ENCODE data around the gene EPB41L3.

EPB41L3 gene

DNA sequence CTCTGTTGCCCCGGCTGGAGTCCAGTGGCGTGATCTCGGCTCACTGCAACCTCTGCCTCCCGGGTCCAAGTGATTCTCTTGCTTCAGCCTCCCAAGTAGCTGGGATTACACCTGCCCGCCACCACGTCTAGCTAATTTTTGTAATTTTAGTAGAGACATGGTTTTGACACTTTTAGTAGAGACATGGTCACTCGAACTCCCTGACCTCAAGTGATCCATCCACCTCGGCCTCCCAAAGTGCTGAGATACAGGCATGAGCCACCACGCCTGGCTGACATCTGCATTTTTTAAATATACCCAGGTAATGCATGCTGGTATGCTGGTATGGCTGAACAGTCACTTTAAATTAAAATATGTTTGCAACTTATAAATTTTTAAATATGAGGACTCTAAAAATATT, 91.9 kb downstream of the EPB41L3 start:
- DNase-seq (ENCODE audit: low spot score) = no peak

DNA sequence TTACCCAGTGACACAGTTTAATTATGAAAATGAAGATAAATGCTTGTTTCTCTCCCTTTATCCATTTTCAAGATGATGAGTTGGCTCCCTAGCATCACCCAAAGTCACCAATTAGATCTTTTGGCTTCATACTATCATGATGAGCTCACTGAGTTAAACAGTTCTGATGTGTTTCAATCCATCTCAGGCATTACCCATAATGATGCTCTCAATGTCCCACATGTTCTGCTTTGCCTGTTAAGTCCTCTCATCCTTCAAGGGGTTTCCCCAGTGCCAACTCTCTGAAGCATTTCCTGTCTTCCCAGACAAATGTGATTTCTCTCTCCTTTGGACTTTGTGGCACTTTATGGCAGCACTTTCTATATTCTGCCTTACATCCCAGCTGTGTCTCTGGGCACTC, 92.6 kb downstream of the EPB41L3 start:
- DNase-seq (ENCODE audit: low spot score) = no peak

DNA sequence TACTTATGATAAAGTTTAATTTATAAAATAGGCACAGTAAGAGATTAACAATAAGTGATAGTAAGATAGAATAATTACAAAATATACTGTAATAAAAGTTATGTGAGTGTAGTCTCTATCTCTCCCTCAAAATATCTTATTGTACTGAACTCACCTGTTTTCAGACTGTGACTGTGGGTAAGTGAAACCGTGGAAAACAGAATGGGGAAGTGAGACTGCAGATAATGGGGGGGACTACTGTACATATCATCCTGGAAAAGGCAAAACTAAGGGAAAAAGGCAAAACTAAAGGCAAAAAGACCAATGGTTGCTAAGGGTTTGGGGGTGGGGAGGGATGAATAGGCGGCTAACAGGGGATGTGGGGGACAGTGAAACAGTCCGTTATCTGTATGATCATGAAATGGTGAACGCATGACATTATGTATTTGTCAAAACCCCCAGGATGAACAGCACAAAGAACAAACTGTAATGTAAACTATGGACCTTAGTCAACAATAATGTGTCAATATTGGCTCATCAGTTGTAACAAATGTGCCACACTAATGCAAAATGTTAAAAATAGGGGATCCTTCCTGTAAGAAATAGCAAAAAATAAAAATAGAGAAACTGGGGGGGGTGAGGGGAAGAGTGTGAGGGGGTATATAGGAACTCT, 93.8 kb downstream of the EPB41L3 start:
- DNase-seq (ENCODE audit: low spot score) = no peak

DNA sequence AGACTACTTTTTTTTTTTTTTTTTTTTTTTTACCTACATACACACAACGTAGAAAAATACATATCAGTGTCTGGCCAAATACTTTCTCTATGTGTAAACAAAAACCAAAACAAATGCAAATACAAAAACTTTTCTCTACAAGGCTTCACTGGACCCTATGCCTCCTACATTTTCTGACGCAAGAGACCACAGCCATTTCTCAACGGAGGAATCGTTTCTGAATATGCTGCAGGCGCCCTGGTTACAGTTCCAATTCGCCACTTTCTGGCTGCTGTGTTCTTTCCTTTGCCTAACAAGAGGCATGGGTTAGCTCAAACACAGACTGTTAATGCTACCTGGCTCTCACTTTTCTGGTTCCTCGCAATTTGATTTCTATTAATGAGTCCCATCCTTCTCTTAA, 96.4 kb downstream of the EPB41L3 start:
- DNase-seq (ENCODE audit: low spot score) = no peak

DNA sequence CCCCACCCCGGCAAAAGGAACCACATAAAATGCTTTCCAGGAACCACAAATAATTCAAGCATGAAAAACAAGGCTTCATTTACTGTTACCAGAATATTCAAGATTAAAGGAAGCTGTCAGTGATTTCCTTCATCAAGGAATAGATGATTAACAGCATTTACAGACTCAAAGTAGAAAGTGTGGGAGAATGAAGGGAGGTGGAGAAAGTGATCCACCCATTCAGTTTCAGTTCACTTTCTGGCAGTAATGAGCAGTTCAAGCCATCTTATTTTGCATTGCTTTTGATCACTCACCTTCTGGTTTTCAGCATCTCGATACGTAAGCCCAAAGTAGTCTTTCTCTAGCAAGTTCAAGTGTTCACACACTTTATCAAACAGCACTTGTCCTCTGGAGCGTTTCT, 99.0 kb downstream of the EPB41L3 start:
- no peak for DNase-seq (ENCODE audit: low spot score)

DNA sequence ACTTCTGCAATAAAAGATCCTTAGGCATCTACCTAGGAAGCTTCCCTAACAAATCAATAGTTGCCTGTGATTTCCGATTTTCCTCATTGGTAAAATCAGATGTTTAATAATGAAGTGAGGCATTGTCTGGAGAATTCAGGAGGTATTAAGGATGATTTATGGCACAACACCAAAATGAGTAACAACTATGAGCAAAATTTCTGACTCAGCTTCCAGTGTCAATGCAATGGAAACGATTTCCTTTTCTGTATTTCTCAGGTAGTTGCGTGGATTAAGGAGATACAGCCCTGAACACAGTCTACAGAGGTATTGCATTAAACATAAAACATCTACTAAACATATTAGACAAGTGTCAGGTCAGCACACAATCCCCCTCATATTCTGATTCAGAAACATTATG, 99.5 kb downstream of the EPB41L3 start:
- no peak for DNase-seq (ENCODE audit: low spot score)

DNA sequence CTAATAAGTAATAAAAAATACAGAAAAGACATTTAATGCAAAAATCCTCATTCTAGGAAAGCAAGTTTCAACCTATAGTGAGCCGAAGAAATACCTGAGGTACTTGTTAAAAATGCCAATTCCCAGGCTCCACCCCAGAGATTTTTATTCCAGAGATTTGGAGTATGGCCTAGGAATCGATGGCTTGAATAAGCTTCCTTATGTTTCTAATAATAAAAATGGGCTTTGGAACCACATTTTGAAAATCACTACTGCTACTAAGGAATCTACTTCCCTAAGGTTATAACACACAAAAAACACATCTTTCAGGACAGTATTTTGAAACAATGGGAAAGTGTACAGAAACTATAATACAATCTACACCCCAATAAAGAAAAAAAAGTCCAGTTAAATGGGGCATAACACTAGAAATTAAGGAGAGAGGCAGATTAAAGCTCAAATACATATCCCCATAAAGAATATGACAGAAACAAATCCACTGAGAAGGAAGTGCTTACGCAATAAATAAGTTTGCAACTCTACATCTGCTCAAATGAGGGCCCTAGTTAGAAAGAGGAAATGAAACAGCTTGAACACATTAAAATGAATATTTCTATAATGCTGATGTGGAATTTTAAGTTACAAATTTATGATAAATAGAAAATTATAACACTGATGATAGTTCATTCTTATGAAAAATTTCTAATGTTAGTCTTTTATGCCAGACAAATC, 103.7 kb downstream of the EPB41L3 start:
- no peak for DNase-seq (ENCODE audit: low spot score)

DNA sequence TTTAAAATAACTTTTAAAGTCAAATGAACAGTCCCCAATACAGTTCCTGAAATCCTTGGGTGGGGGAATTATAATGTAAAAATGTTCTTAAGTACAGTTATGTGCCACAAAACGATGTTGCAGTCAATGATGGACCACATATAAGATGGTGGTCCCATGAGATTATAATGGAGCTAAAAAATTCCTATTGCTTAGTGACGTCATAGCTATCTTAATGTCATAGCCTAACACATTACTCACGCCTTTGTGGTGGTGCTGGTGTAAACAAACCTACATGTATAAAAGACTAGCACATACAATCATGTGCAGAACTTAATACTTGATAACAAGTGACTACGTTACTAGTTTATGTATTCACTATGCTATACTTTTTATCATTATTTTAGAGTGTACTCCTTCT, 109.4 kb downstream of the EPB41L3 start:
- no peak for DNase-seq (ENCODE audit: low spot score)

DNA sequence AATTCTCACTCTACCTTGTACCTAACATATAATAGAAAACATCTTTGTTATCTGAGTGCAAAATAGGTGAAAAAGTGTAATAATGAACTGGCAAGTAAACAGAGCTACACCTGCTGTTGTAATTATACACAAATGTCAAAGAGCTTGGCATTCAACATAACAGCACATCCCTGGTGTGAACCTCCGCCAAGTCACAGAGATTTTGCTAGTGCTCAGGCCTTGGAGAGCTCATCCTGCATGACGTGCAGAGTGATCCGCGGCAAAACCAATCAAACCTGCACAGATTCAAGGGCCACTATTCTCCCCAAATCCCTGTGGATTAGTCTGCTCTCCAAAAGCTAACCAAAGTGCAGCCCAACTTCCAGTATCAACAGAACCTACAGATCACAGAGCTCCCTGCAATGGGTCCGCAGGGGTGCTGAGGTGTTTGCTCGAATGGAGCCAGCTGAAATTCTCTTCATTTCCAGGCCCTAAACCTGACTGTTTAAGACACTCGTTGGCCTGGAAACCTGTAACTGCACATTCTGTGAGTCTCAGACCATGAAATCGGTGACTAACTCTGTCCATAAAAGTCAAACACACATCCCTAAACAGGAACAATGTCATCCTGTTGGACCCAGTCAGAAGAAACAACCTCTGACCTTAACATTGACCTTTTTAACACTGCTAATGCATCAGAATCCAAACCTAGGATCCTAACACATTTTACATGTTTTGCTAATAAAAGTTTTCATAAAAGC, 111.8 kb downstream of the EPB41L3 start:
- DNase-seq (ENCODE audit: low spot score) = no peak

DNA sequence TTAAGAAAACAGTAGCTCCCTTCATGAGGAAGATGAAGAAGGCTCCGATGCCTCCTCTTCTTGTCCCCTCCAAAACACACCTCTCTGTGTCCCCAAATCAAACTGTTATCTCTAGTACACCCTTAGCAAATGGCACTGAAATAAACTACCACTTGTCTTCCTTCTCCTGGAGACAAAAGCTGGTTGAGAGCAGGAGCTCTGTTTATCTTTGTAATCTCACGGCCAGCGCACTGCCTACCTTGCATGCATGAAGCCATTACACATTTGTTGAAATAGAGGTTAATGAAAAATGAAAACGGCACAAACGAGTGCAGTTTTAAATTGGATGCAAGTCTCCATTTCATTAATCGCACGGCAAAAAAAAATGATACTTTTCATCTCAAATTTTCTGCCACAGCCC, 113.7 kb downstream of the EPB41L3 start:
- no peak for DNase-seq (ENCODE audit: low spot score)

DNA sequence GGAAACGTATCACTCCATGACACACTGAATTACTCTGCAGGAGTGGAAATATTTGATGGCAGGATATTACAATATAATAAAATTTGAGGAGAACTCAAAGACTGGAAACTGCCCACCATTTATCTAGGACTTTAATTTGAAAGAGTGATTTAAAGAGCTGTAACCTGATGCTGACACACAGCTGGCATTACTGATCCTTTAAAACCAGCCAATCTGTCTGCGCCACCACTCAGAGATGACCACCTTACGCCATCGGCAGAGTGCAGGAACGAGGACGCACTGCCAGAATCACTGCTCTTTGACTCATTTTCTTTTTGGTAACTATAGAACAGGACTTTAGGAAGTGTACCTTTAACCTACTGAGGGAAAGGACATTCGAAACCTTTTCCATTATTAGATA, 114.1 kb downstream of the EPB41L3 start:
- DNase-seq (ENCODE audit: low spot score) = no peak

DNA sequence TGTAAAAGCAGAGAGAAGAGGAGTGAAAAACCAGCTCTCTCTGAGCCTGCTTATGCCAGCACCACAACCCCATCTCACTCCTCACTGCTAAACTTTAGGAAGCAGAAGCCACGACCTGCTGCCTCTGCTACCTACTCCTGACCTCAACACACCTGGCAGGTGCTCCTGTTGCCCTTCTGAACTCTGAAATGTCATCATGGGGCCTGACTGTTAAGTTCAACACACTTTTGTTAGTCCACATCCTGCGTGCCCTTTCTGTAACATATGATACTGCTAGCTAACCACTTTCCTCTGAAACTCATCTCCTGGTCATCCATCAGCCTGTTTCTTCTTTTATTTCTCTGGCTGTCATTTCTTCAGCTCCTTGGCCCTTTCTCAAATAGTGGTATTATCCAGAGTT, 118.1 kb downstream of the EPB41L3 start:
- DNase-seq (ENCODE audit: low spot score) = no peak

DNA sequence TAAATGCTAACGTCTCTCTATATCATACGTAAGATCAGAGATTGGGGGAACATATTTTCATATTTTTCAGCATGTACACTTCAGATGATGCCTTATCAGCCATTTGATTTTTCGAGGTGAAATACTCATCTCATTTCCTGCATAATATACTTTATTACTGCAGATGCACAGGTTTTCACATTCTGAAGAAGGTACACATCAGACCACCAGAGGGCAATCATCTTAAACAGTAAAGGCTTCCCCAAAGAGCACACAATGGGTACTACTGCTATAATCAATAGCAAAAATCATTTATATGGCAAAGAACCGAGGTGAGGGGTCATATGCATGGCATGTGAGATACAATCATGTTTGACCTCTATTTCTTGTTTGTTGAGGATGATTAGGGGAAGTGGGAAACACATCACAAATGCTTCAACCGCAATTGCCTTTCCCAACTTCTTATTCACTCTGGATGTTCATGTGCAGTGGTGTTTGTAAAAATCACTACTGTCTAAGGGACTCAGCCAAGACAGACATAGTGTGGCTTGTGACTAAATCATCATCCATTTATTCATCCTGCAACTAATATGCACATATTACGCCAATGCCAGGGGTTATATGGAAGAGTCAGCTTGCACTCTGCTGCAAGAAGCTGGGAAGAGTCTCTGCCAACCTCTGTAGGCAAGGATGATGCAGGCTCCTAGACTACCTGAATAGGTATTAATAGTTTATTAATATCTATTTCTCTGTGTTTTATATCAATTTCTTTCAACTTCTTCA, 118.7 kb downstream of the EPB41L3 start:
- DNase-seq (ENCODE audit: low spot score) = peak; percentile 48

DNA sequence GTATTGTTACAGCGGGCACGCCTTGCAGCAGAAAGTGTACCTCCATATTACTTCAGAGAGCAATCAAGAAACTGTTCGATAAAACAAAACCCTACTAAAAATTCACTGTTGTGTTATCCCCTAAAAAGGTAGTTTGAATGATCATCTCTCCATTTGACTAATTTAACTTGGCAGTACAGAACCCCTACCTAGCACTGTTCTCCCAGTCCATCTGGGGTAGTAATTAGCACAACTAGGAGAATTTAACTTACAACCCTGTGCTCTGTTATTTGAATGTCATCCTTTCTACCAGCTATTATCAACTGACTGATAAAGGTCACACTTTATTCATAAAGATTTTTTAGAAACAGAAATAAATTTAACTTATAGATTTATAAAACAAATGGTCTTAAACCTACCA, 121.2 kb downstream of the EPB41L3 start:
- DNase-seq (ENCODE audit: low spot score) = no peak

DNA sequence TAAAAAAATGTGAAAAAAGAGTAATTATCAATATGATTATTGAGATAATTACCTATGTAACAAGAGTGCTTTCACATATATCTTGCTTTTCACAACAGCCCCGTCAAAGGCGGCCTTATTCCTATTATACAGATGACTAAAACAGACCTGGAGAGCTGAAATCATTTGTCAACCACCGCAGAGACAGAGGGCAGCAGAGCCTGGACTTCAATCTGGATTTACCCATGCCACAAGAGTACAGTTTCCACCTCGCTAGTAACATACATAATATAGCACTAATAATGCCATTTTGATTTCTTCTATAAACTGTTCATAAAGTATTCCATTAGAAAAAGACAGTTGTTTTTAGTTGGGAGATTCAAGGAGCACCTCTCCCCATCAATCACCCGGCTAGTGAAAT, 121.8 kb downstream of the EPB41L3 start:
- no peak for DNase-seq (ENCODE audit: low spot score)

DNA sequence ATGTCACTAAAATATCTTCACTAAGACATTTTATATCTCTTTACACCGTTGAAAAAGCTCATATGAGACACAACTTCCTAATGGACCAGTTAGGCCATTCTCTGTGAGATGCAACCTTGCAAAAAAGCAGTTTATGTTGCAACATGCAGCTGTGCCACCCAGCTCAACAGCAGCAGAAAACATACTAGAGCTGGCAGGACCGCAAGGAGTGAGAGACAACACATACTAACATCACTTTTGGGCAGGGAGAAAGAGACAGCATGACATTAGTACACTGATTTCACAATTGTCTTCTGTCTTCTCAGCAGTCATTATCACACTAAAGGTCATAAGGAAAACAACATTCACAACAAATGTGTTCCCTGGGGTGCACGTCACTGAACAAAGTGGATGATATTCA, 122.9 kb downstream of the EPB41L3 start:
- DNase-seq (ENCODE audit: low spot score) = no peak

DNA sequence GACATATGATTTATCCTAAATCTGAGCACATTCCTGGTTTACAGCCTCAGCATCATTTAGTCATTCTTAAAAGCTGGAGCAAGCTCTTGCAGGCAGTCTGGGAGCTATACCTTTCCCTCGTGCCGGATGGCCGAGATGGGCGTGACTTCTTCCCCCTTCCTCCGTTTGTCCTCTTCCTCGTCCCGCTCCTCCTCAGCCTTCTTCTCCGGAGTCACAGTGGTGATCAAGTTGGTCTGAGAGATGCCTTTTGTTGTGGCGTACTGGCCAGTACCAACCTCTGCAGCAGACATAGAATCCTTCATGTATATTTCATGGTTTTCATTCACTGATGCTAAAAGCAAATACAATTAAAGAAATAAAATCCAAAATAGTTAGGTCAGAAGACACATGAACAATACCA, 124.2 kb downstream of the EPB41L3 start:
- DNase-seq (ENCODE audit: low spot score) = no peak

DNA sequence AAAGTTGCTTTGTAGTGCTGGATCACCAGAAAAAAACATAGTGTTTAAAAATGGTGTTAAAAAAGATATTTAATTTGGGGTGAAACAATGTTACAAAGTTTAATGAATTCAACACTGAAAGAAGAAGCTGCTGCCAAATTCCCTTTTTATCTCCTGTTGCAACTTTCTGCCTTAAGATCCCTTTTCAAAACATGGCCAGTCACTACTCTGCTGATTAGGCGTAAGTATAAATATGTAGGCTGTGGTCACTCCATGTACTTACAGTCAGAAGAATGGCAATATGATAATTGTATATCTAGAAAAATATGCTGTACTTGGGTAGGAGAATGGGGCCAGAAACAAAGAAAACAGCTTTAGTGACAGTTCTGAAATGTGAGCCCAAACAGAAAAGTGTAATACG, 124.8 kb downstream of the EPB41L3 start:
- DNase-seq (ENCODE audit: low spot score) = no peak

DNA sequence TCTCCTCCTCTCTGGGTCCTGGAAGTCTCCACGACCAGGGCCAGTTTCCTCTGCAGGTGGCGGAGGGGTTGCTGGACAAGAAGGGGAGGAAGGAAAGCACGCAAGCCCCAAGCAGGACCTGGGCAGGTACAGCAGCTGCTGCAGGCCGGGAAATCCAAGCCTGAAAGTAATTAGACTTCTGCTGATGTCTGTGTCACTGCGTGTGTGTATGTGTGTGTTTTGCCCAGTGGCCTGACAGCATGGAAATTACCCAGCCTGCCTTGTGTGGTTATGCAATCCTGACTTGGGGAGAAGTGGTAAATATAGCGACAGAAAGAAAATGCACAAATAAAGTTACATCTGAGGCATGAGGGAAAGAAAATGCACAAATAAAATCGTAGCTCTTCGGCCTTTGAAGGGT, 126.5 kb downstream of the EPB41L3 start:
- DNase-seq (ENCODE audit: low spot score) = no peak

DNA sequence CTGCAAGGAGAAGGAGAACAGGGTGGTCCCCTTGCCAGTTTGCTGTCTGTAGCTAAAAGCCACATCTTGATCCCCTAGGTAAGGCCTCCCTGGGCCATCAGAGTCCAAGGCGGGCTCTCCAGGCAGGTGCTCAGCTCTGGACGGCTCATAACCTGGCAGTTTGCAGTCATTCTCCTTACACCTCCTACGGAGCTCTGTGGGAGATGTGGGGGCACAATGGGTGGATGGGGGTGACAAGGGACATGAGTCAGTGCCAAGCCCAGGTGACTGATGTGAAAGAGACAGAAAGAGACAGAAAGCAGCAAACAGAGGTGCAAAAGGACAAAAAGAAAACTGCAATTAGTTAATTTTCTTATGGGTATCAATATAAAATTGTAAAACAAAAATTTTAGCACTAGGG, 127.7 kb downstream of the EPB41L3 start:
- DNase-seq (ENCODE audit: low spot score) = no peak

DNA sequence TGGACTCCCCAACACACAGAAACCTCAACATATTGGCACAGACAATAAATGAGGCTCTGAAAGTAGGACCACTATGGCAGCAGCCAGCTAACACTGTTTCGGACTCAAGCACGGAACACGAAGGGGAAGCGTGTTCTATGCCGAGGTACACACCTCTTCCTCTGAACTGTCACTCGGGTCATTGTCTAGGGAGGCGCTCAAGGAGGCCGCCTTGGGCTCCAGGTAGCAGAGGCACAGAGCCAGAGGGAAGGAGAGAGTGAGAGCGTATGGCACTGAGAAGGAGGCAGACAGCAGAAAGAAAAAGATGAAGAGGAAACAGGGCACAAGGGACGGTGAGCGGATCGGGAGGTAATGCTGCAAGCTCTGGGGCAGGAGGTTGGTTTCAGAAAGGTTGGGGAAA, 128.1 kb downstream of the EPB41L3 start:
- DNase-seq (ENCODE audit: low spot score) = no peak

DNA sequence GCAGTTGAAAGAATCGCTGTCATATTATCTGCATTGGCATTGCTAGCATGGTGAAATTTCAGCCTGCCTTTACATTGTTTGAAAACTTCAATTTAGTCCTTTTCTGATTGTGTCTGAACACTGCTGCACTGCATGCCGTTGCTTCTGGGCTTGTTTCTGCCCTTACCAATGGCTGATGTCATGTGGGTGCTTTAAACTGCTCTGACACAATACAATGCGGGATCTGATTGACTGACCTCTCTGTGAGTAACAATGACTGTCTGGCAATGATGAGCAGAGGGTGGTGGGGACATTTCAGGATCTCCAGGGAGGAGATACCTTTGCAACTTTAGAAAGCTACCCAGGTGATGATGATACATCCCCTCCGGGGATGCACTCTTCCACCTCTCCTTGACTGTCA, 128.8 kb downstream of the EPB41L3 start:
- no peak for DNase-seq (ENCODE audit: low spot score)

DNA sequence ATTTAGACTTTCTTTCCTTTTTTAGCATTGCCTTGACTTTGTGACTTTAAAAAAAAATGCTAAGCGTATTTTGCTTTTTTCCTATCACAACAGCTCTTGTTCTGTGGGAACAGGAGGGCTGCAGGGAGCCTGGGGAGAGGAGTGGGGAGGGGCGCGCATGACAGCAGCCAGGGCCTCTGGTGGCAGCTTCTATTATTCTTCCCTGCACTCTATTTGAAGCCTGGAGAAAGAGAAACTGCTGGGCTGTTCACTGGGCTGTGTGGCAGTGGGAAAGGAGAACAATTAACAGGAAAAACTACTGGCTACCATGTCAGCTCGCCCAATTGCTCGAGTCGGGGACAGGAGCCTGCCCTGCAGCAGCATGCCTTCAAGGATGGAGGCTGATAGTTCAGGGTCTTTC, 129.3 kb downstream of the EPB41L3 start:
- DNase-seq (ENCODE audit: low spot score) = no peak

Measured in SW480 (cell line).